HepG2 (cell line): Measurements from ENCODE around the gene IL2RG. TPM values are rescaled to one million over a fixed set of nuclear protein-coding genes. Genes with fewer than 3 reads are reported as not detected.

Experiments used
- ARNTL ChIP-seq: sonication (generic); formaldehyde crosslinking; IDR thresholded peaks from 2 replicates; pipeline ENCODE4 v1.4.0; 2020; ENCODE audit warnings: mild to moderate bottlenecking, missing genetic modification reagents
- EHMT2 ChIP-seq: fragments of 200-600 bp; sonication (generic); IDR thresholded peaks from 2 replicates; pipeline ENCODE4 v1.7.0; 2017; ENCODE audit warnings: antibody characterized with exemption, low read depth, low read length, borderline replicate concordance
- ELF4 ChIP-seq: sonication (generic); formaldehyde crosslinking; IDR thresholded peaks from 2 replicates; pipeline ENCODE4 v1.5.0; 2020; ENCODE audit warnings: missing genetic modification reagents, mild to moderate bottlenecking, moderate library complexity, borderline replicate concordance
- GATA4 ChIP-seq: sonication (generic); IDR thresholded peaks from 2 replicates; pipeline ENCODE4 v1.6.1; 2016; ENCODE audit warnings: antibody characterized with exemption, low read depth, borderline replicate concordance
- MLX ChIP-seq: IDR thresholded peaks from 2 replicates; pipeline ENCODE4 v1.6.1; 2016
- PHF21A ChIP-seq: sonication (generic); formaldehyde crosslinking; IDR thresholded peaks from 2 replicates; pipeline ENCODE4 v1.5.0; 2020; ENCODE audit warnings: mild to moderate bottlenecking, missing genetic modification reagents
- PRPF4 ChIP-seq: fragments of 200-400 bp; formaldehyde crosslinking; IDR thresholded peaks from 2 replicates; pipeline ENCODE4 v1.6.1; 2016; ENCODE audit warnings: low read length, low read depth; ENCODE audit not compliant: poor library complexity, severe bottlenecking
- RFXANK ChIP-seq: IDR thresholded peaks from 2 replicates; pipeline ENCODE4 v1.6.1; 2016
- RNF2 ChIP-seq: fragments of 450-650 bp; conservative IDR thresholded peaks from 2 replicates; pipeline ENCODE4 v1.6.1; 2016; ENCODE audit warnings: low read depth
- THAP9 ChIP-seq: sonication (generic); formaldehyde crosslinking; IDR thresholded peaks from 2 replicates; pipeline ENCODE4; 2020; ENCODE audit warnings: missing genetic modification reagents, mild to moderate bottlenecking, borderline replicate concordance
- ZBTB39 ChIP-seq: sonication (generic); formaldehyde crosslinking; IDR thresholded peaks from 2 replicates; pipeline ENCODE4 v1.5.0; 2020; ENCODE audit warnings: missing genetic modification reagents
- ZNF101 ChIP-seq: sonication (generic); formaldehyde crosslinking; IDR thresholded peaks from 2 replicates; pipeline ENCODE4 v1.4.0; 2020; ENCODE audit warnings: mild to moderate bottlenecking, low read depth, missing genetic modification reagents, borderline replicate concordance
- ZNF430 ChIP-seq: sonication (generic); formaldehyde crosslinking; IDR thresholded peaks from 2 replicates; pipeline ENCODE4 v1.9.0; 2021; ENCODE audit warnings: mild to moderate bottlenecking, missing genetic modification reagents
- ZNF550 ChIP-seq: sonication (generic); formaldehyde crosslinking; IDR thresholded peaks from 2 replicates; pipeline ENCODE4 v1.4.0; 2020; ENCODE audit warnings: mild to moderate bottlenecking, missing genetic modification reagents, borderline replicate concordance
- ZNF619 ChIP-seq: sonication (generic); formaldehyde crosslinking; IDR thresholded peaks from 2 replicates; pipeline ENCODE4 v1.4.0; 2020; ENCODE audit warnings: mild to moderate bottlenecking, missing genetic modification reagents
- ZNF678 ChIP-seq: sonication (generic); formaldehyde crosslinking; IDR thresholded peaks from 2 replicates; pipeline ENCODE4 v1.4.0; 2020; ENCODE audit warnings: mild to moderate bottlenecking, missing genetic modification reagents
- ZNF687 ChIP-seq: sonication (generic); formaldehyde crosslinking; IDR thresholded peaks from 2 replicates; pipeline ENCODE4 v1.5.1; 2020; ENCODE audit warnings: mild to moderate bottlenecking, missing genetic modification reagents, moderate library complexity
- polyA plus RNA-seq, 8 experiments: library from polyadenylated mRNA; depleted of rRNA in 3 of 8; stranded (reverse) in 7 of 8; unstranded in 1 of 8; fragments of >200 nt; fragmentation: Illumina TruSeq in 4 of 8; extraction: Trizol in 4 of 8; gene quantifications; 2 replicates each; pipeline versions ENCODE4 v1.2.1 to v1.2.3, GENCODE V29; 2011 to 2016; ENCODE audit warnings: low read depth in 4 of 8, missing spikeins in 1 of 8, mixed read lengths in 1 of 8; ENCODE audit not compliant: insufficient read depth in 1 of 8
- total RNA-seq, 5 experiments: library from RNA; depleted of rRNA; stranded (reverse); fragments of >200 nt; fragmentation: Illumina TruSeq; extraction: Trizol; gene quantifications; 2 replicates each; pipeline ENCODE4 v1.2.3, GENCODE V29; 2016; ENCODE audit warnings: low read depth in 1 of 5

IL2RG gene
- total and polyA plus RNA-seq, 2 of the 13 experiments (the other 11 are each of a cell fraction or from before 2014, with no cell fraction given): 0.98 TPM; not detected in 1

- TF ChIP-seq GATA4 (0 out of 2 replicates have a peak, but pooled peaks have one; percentile 61), EHMT2 (no peak), RNF2 (no peak), MLX (no peak), ZNF101 (CRISPR knock-in tag) (no peak), ZNF687 (CRISPR knock-in tag) (peak; percentile 65), ZBTB39 (CRISPR knock-in tag) (no peak), ZNF678 (CRISPR knock-in tag) (no peak), ARNTL (CRISPR knock-in tag) (peak; percentile 63; the same call in 1 of the 2 replicates), ZNF430 (CRISPR knock-in tag) (no peak), THAP9 (peak; percentile 53; the same call in 1 of the 2 replicates), ZNF619 (CRISPR knock-in tag) (no peak), ZNF550 (CRISPR knock-in tag) (no peak), RFXANK (no peak), PHF21A (CRISPR knock-in tag) (peak; percentile 89), PRPF4 (no peak), ELF4 (CRISPR knock-in tag) (no peak)
These were observed 43.1 kb downstream of the IL2RG start, which contains the start of gene SNX12 (continued) for GRCh38 chrX:71068044-71068918.
